GM21528 (cell line): ENCODE results near the gene ZNF277.

ENCODE experiments used
- ATAC-seq: cut with Tn5 transposase; IDR thresholded peaks from one replicate; pipeline ENCODE4 v1.9.1; 2021; ENCODE audit warnings: mild to moderate bottlenecking, moderate library complexity; ENCODE audit not compliant: unreplicated experiment, low FRiP score

Gene ZNF277, protein sequence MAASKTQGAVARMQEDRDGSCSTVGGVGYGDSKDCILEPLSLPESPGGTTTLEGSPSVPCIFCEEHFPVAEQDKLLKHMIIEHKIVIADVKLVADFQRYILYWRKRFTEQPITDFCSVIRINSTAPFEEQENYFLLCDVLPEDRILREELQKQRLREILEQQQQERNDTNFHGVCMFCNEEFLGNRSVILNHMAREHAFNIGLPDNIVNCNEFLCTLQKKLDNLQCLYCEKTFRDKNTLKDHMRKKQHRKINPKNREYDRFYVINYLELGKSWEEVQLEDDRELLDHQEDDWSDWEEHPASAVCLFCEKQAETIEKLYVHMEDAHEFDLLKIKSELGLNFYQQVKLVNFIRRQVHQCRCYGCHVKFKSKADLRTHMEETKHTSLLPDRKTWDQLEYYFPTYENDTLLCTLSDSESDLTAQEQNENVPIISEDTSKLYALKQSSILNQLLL

DNA sequence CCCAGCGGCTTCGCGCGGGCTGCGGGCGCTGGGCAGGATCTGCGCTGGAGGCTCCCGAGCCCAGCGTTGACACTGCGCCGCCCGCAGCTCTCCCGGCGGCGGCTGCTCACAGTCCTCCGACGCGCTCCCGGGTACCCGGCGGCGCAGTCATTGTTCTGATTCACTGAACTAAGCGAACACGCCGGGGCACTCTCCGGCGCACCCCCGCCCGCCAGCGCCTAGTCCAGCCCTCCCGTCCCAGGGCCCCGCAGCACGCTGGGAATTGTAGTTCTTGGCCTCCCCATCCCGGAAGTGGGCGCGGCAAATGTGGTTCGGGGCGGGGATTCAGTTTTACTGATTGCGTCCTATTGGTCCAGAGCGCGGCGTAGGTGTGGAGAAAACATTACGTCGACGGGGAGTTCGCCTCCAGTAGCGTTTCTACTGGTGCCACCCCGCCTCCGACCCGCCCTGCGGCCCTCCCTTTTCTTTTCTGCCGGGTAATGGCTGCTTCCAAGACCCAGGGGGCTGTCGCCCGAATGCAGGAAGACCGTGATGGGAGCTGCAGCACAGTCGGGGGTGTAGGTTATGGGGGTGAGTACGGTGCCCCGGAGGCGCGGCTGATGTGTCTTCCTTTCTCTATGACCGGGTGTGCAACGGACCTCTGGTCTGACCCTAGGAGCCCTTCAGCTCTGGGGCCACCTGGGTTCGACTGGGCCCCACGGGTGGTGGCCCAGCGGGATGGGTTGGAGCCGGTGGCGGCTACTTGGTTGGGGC is at the start of gene ZNF277, which contains the start of gene DOCK4:
TSS of gene ZNF277 (plus strand) at position 458 of the 753 bp plus-strand sequence. CDS start at position 480, 22 bp downstream.
TSS of gene DOCK4 (minus strand) at position 162 of the 753 bp plus-strand sequence. CDS start 261 bp downstream, outside the sequence.
- peak; percentile 98 for ATAC-seq

DNA sequence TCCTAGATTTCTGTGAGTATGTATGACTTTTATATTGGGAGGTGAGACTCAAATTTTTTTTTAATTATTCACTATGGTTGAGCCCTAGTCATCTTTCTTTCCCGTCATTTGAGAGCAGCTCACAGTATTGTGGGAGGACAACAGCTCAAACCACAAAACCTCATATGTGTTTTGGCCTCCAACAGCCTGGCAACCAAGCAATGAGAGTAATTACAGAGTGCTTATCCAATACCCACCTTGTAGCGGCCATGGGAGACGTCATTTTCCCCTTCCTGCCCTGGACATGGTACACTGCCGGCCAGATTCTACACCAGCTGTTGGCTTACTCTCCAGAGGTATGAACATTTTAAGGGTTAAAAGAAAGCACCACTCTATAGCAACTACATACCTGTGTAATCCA is 49.4 kb upstream of the ZNF277 start:
- ATAC-seq: no peak

GRCh38 chr7:112159351-112159750 is 47.1 kb upstream of the ZNF277 start:
- no peak for ATAC-seq

DNA sequence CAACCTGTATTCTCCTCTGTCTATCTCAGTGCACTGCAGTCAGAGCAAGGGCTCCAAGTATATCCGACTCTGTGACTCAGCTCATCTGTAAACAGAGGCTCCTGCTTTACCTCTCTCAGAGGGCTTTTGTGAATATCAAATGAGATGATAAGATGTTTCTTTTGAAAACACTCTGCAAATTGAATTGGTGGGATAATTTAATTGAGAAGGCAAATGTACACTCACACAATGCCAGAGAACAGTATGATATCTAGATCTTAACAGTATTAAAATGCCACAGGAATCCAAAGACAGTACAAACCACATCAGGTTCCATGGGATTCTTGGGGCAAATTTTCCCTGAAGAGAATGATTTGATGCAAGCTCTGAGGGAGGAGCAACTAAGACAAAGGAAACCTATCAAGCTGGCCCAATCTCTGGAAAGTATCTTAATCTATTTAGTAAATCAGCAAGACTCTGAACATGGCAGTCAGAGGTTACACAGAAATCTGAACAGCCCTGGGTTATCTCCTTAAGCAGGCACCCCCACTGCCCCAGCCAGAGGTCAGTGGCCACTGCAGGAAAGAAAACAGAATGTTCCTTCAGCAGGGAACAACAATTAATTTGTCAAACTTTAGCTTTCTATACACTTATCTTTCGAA is 46.2 kb upstream of the ZNF277 start:
- no peak for ATAC-seq

GRCh38 chr7:112160771-112161150 is 45.7 kb upstream of the ZNF277 start:
- no peak for ATAC-seq

- ATAC-seq: no peak
Measured at GRCh38 chr7:112161253-112162141, 45.0 kb upstream of the ZNF277 start.

DNA sequence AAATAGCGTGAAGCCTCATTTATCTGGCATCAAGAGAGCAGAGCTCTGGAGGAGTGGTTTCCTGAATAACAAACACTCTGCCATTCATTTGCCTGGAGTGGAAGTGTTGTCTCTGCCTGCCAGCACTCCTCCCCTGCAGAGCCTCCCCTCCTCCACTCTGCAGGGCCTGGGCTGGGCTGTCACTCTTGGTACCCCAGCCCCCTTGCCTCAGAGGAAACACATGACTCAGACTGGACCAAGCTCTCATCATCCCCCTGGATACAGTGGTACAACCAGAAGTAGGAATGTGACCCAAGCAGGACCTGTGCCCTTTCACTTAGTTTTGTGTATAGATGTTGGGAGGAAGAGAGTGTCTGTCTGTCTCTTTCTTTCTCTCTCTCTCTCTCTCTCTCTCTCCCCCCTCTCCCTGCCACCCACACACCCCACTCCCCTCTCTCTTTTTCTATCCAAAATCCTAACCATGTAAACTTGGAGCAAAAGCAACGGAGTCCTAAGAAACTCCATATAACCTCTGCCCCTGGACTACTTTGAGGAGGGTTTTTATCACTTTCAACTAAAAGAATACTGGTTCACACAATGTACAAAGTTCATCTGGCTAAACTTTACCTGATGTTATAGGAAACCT is 44.2 kb upstream of the ZNF277 start:
- no peak for ATAC-seq

DNA sequence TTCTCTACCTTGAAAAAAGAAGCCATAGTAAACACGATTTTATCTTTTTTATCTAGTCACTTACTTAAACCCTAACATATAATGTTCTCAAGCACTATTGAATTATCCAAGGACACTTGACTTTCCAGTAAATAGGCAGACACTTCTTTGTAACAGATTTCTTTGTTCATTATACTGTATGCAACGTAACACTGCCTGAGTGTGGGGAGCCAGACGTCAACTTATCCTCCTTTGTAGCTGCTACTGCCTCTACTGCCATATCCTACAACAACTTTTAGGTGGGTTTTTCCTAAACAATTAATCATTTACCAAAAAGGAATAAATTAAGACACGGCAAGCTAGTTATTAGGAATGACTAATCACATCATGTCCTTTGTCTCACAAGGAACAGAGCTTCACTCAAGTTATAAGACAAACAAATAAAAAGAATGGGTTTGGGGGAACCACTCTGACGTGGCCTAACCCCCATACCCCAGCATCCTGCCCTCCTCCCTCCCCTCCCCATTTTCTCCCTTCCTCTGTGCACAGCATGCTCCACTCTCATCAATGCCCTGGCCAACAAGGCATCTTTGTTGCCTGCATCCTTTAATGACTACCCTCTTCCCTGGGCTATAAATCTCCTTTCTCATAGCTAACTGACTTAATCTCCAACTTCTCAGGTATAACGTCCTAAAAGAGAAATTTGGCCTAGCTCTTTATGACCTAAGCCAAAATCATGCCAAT is 43.5 kb upstream of the ZNF277 start:
- no peak for ATAC-seq

DNA sequence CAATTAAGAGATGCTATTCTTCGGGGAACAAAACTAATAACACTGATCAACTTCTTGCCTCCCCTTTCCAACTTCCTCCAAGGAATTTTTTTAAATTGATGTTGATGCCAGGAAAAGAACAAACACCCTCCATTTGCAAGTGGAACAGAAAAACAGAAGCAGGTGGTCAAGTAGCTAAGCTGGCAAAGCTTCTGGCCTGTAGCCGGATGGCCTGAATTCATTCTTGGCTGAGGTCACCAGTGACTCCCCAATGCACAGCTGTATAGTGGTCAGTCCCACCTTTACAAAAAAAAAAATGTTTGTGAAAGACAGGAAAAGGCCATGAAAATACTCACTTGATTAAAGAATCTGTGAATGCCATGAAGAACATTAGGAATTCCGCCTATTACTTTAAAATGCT is 39.3 kb upstream of the ZNF277 start:
- ATAC-seq: no peak

GRCh38 chr7:112168915-112169314 is 37.6 kb upstream of the ZNF277 start:
- no peak for ATAC-seq

- no peak for ATAC-seq
Measured at GRCh38 chr7:112171673-112172072, 34.8 kb upstream of the ZNF277 start.

DNA sequence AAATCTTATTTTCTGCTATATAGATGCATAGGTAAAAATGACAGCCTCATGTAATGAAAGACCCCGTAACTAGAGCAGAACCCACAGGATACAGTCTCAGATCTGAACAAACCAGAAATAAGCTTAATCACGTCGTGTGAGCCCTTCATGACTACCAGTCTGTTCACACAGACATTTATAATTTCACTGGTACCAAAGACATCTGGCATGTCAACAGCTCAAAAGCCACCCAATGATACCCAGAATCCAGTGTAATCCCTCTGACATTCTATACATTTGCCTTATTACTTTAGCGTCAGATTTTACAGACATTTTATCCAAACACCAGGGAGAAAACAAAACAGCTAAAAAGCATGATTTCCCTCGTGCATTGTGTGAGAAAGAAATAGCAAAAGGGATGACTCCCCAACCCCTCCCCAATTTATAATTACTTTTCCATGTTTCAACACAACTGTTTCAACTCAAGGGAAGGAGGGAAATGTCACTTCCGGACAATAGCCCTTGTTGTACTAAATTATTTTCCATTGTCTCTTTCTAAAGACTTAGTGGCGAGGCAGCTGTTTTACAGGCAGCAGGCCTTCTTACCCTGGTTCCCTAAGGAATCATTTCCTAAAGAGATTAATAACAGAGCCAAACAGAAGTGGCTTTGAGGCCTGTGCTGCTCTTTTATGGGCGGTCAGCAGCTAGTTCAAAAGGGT is 33.5 kb upstream of the ZNF277 start:
- no peak for ATAC-seq

- no peak for ATAC-seq
Measured at GRCh38 chr7:112173568-112173905, 33.0 kb upstream of the ZNF277 start.

GRCh38 chr7:112174192-112174591 is 32.3 kb upstream of the ZNF277 start:
- ATAC-seq: no peak

- ATAC-seq: no peak
Measured at GRCh38 chr7:112176241-112176640, 30.3 kb upstream of the ZNF277 start.

GRCh38 chr7:112176693-112177415 is 29.6 kb upstream of the ZNF277 start:
- ATAC-seq: no peak

DNA sequence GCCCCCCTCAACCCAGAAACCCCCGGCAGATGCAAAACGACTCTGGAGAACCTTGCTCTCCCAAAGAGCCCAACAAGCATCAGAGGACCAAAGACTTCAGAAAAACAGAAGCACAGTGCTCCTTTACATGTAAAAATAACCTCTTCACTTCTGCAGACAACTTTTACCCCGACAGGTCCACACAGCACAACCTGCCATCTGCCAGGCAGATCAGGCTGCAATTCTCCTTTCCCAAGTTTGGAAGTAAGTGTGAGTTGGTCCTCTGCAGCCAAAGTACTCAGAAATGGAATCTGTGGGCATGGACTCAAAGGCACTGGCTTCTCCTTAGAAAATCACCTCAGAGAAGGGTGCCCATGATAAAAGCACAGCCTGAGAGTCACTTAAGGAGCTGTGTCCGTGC is 26.3 kb upstream of the ZNF277 start:
- ATAC-seq: no peak

- no peak for ATAC-seq
Measured at GRCh38 chr7:112182749-112183148, 23.7 kb upstream of the ZNF277 start.
